Aorta (tissue), 5 donors: ENCODE results near the gene PRRX1. TPM values are rescaled to one million over a fixed set of nuclear protein-coding genes. Genes with fewer than 3 reads are reported as not detected.

Source experiments
- ATAC-seq: fragments of 200-7000 bp; cut with Tn5 transposase; one replicate; pipeline ENCODE4 v1.9.1; 2022; ENCODE audit warnings: moderate library complexity; ENCODE audit not compliant: low FRiP score
- DNase-seq, 2 donors: peaks; one replicate each; pipeline ENCODE4 v3.0.0-alpha.2; 2020
- H3K27ac ChIP-seq, 2 donors: one replicate each; pipeline ENCODE4 v1.5.1; 2013; ENCODE audit warnings: low read length in 2 of 2, mild to moderate bottlenecking in 2 of 2, moderate library complexity in 2 of 2, control low read depth in 1 of 2, inconsistent platforms in 1 of 2, low read depth in 1 of 2
- H3K27me3 ChIP-seq, 2 donors: one replicate each; pipeline ENCODE4 v1.6.1; 2013; ENCODE audit warnings: control low read depth in 1 of 2, low read length in 1 of 2, mild to moderate bottlenecking in 1 of 2, moderate library complexity in 1 of 2; ENCODE audit not compliant: insufficient read depth in 2 of 2, control insufficient read depth in 1 of 2
- H3K36me3 ChIP-seq, 2 donors: one replicate each; pipeline ENCODE4 v1.6.1; 2013; ENCODE audit warnings: control low read depth in 1 of 2, low read length in 1 of 2, mild to moderate bottlenecking in 1 of 2; ENCODE audit not compliant: insufficient read depth in 2 of 2, control insufficient read depth in 1 of 2
- H3K4me1 ChIP-seq, 2 donors: one replicate each; pipeline ENCODE4 v1.6.1; 2013; ENCODE audit warnings: low read length in 2 of 2, control low read depth in 1 of 2, mild to moderate bottlenecking in 1 of 2, moderate library complexity in 1 of 2; ENCODE audit not compliant: insufficient read depth in 2 of 2, control insufficient read depth in 1 of 2
- H3K4me3 ChIP-seq, 2 donors: one replicate each; pipeline ENCODE4 v1.5.1; 2013; ENCODE audit warnings: low read length in 2 of 2, control low read depth in 1 of 2, mild to moderate bottlenecking in 1 of 2
- H3K9me3 ChIP-seq: one replicate; pipeline ENCODE4 v1.6.1; 2013; ENCODE audit warnings: mild to moderate bottlenecking, low read length; ENCODE audit not compliant: control insufficient read depth
- WGBS, 2 donors: extraction: QIAGEN DNeasy Blood & Tissue Kit; methylation state at CpG; one replicate each; pipeline ENCODE4 v1.1.7; 2013; 5-methylcytosine and 5-hydroxymethylcytosine counted together
- intact Hi-C, 2 donors: fragments of 100-400 bp; cut with DNase I; formaldehyde crosslinking; loops; one replicate each; pipeline versions ENCODE4 v1.14.2 to v1.15.0; 2022
- polyA plus RNA-seq, 2 donors: library from polyadenylated mRNA; stranded (reverse); fragments of 200-250 nt; gene quantifications; one replicate each; pipeline ENCODE4 v1.2.3, GENCODE V29; 2013
- total RNA-seq, 2 donors: library from RNA; stranded (reverse); fragmentation: NEBNext Ultra II Directional; extraction: Animal tissue kit (Norgen Biotek cat#: 25700); gene quantifications; one replicate each; pipeline ENCODE4 v1.2.1, GENCODE V29; 2021
- donor health status: healthy with polysubstance abuse.
- donor health status: Bipolar disorder and iron deficiency.
- donor health status: DM: no; HTN: no; CAD: no.
- donor health status: DM: no; HTN: no; CAD: no.
- donor health status: DM: yes; HTN: yes; CAD: no.

Gene PRRX1
- total and polyA plus RNA-seq, 4 donors, result 15.2 to 272 (median 105) TPM

- H3K4me3 ChIP-seq, result no peak overlapping the region
- DNase-seq (no peak), ATAC-seq (no peak)
- intact Hi-C loops, result no loop called here
- H3K9me3 ChIP-seq, result no peaks in the 10 kb centered on the region
- no peaks in the 10 kb centered on the region for H3K4me1 ChIP-seq
- H3K36me3 ChIP-seq, result no peaks in the 10 kb centered on the region
- H3K27me3 ChIP-seq, result no peaks in the 10 kb centered on the region
- H3K27ac ChIP-seq, result no peak overlapping the region
Observed at GRCh38 chr1:170770254-170770653, 106.3 kb downstream of the PRRX1 start.

GRCh38 chr1:170776252-170776651 lies 112.3 kb downstream of the PRRX1 start:
- Histone ChIP-seq H3K27ac (no peak overlapping the region), H3K4me1 (no peaks in the 10 kb centered on the region), H3K27me3 (no peaks in the 10 kb centered on the region), H3K36me3 (no peaks in the 10 kb centered on the region), H3K9me3 (peaks cover 2% of the 10 kb centered on the region), H3K4me3 (no peak overlapping the region)
- intact Hi-C loops, result no loop called here
- DNase-seq (no peak), ATAC-seq (peak; percentile 50)
- WGBS, 2 donors, result 84 to 87% methylated on average over 3 of the region's 3 CpGs

- ATAC-seq (peak; percentile 29), DNase-seq (no peak)
- Histone ChIP-seq H3K27me3 (no peaks in the 10 kb centered on the region), H3K4me1 (no peaks in the 10 kb centered on the region), H3K36me3 (no peaks in the 10 kb centered on the region), H3K4me3 (no peak overlapping the region), H3K27ac (no peak overlapping the region), H3K9me3 (peaks cover 2% of the 10 kb centered on the region)
- intact Hi-C loops, result no loop called here
- WGBS, 2 donors, result 81 to 91% methylated on average over 3 of the region's 3 CpGs
Observed at GRCh38 chr1:170776777-170777176, 112.8 kb downstream of the PRRX1 start.

Other genes starting within 250 kb of the PRRX1 start
- gene GORAB, start 132.0 kb upstream of the PRRX1 start, total RNA-seq, result 10 to 100 TPM; 16.1 to 18.4 TPM
- 10 to 100 TPM in 1 of 2 donors, 1 to 10 TPM in 1; 6.8 to 15.1 TPM for gene GORAB, start 132.0 kb upstream of the PRRX1 start, polyA plus RNA-seq